A549 (cell line): Measurements from ENCODE around the gene SAMD4B. TPM values are rescaled to one million over a fixed set of nuclear protein-coding genes. Genes with fewer than 3 reads are reported as not detected.

Experiments
- ATAC-seq, 2 experiments: fragments of 200-7000 bp in 1 of 2; fragments of >200 bp in 1 of 2; cut with Nextera tagmentation in 1 of 2; cut with Tn5 transposase in 1 of 2; 3 replicates each; pipeline versions ENCODE4 v1.8.0 to v1.9.1; 2018 to 2020; ENCODE audit warnings: mild to moderate bottlenecking in 1 of 2, moderate library complexity in 1 of 2
- CTCF ChIA-PET: fragments of 300-600 bp; sonication (Branson Sonifier 250); formaldehyde crosslinking; extraction: SDS; loops from one replicate; lab custom pipeline; 2021; ENCODE audit warnings: antibody characterized with exemption, inconsistent platforms; lab: Yijun Ruan, JAX
- POLR2A ChIA-PET: fragments of 350-600 bp; formaldehyde crosslinking; extraction: SDS; loops from one replicate; lab custom pipeline; 2021; ENCODE audit warnings: antibody characterized with exemption, inconsistent platforms; lab: Yijun Ruan, JAX
- DNase-seq, 2 experiments: peaks; one replicate each; pipeline versions ENCODE4 v3.0.0 to v3.0.0-alpha.2; 2011 to 2016; ENCODE audit warnings: low read depth in 1 of 2, low spot score in 1 of 2
- FAIRE-seq: peaks from 2 replicates; lab custom pipeline; 2011; peaks lifted over from hg19 to GRCh38; lab: Jason Lieb, UNC
- H3K27ac ChIP-seq, 2 experiments: fragments of >200 bp; sonication (Bioruptor Twin); formaldehyde crosslinking; 3 replicates each; pipeline ENCODE4 v1.5.1; 2016 to 2017
- H3K4me1 ChIP-seq: fragments of >200 bp; sonication (Bioruptor Twin); formaldehyde crosslinking; 3 replicates; pipeline ENCODE4 v1.6.1; 2016
- H3K4me2 ChIP-seq: fragments of >200 bp; sonication (Bioruptor Twin); formaldehyde crosslinking; 3 replicates; pipeline ENCODE4 v1.6.1; 2016
- H3K4me3 ChIP-seq: fragments of >200 bp; sonication (Bioruptor Twin); formaldehyde crosslinking; 3 replicates; pipeline ENCODE4 v1.5.1; 2016
- H3K9me3 ChIP-seq: fragments of >200 bp; sonication (Bioruptor Twin); formaldehyde crosslinking; 3 replicates; pipeline ENCODE4 v1.6.1; 2016
- BHLHE40 ChIP-seq: IDR thresholded peaks from 2 replicates; pipeline ENCODE4 v1.6.1; 2012; ENCODE audit warnings: low read depth, low read length, inconsistent platforms
- CBX2 ChIP-seq: fragments of 200-600 bp; sonication (generic); IDR thresholded peaks from 2 replicates; pipeline ENCODE4 v1.6.1; 2016; ENCODE audit warnings: low read depth, mild to moderate bottlenecking, borderline replicate concordance
- CEBPB ChIP-seq, 2 experiments: fragments of >200 bp in 1 of 2; sonication (Bioruptor Twin) in 1 of 2; formaldehyde crosslinking in 1 of 2; IDR thresholded peaks; 2 replicates each; pipeline ENCODE4 v1.6.1; 2012 to 2016
- CHD2 ChIP-seq: fragments of 150-350 bp; IDR thresholded peaks from 2 replicates; pipeline ENCODE4 v1.6.1; 2014; ENCODE audit warnings: low read length; ENCODE audit not compliant: partially characterized antibody
- CHD4 ChIP-seq: fragments of 200-600 bp; sonication (generic); IDR thresholded peaks from 2 replicates; pipeline ENCODE4 v1.6.1; 2016; ENCODE audit warnings: antibody characterized with exemption, mild to moderate bottlenecking, borderline replicate concordance
- EHF ChIP-seq: fragments of 250-450 bp; sonication (Bioruptor Pico); IDR thresholded peaks from 2 replicates; pipeline ENCODE4 v1.5.0; 2020; ENCODE audit warnings: mild to moderate bottlenecking
- EHMT2 ChIP-seq: fragments of 200-600 bp; sonication (generic); IDR thresholded peaks from 2 replicates; pipeline ENCODE4 v1.6.1; 2016; ENCODE audit warnings: antibody characterized with exemption, low read depth, mild to moderate bottlenecking, moderate library complexity
- ESRRA ChIP-seq: fragments of 150-350 bp; IDR thresholded peaks from 2 replicates; pipeline ENCODE4 v1.6.1; 2014; ENCODE audit warnings: mild to moderate bottlenecking, low read length, borderline replicate concordance
- FOSB ChIP-seq: fragments of 250-450 bp; sonication (Bioruptor Pico); IDR thresholded peaks from 2 replicates; pipeline ENCODE4 v1.5.0; 2020; ENCODE audit warnings: mild to moderate bottlenecking, moderate library complexity
- FOSL2 ChIP-seq, 2 experiments: fragments of 450-650 bp in 1 of 2; fragments of >200 bp in 1 of 2; sonication (Bioruptor Twin) in 1 of 2; formaldehyde crosslinking; IDR thresholded peaks; 2 replicates each; pipeline versions ENCODE4 v1.5.0 to v1.6.1; 2016 to 2020; ENCODE audit warnings: mild to moderate bottlenecking in 1 of 2, moderate library complexity in 1 of 2
- FOXS1 ChIP-seq: fragments of 250-450 bp; sonication (Bioruptor Pico); IDR thresholded peaks from 2 replicates; pipeline ENCODE4 v1.5.0; 2020; ENCODE audit warnings: mild to moderate bottlenecking, moderate library complexity
- GATA3 ChIP-seq: IDR thresholded peaks from 2 replicates; pipeline ENCODE4 v1.6.1; 2012; ENCODE audit warnings: borderline replicate concordance
- HDAC2 ChIP-seq: fragments of 200-600 bp; sonication (generic); IDR thresholded peaks from 2 replicates; pipeline ENCODE4 v1.6.1; 2016
- HEYL ChIP-seq: fragments of 250-450 bp; sonication (Bioruptor Pico); IDR thresholded peaks from 2 replicates; pipeline ENCODE4 v1.8.0; 2021; ENCODE audit warnings: mild to moderate bottlenecking, moderate library complexity
- HOXA7 ChIP-seq: fragments of 250-450 bp; sonication (Bioruptor Pico); IDR thresholded peaks from 2 replicates; pipeline ENCODE4 v1.5.0; 2020; ENCODE audit warnings: mild to moderate bottlenecking, moderate library complexity
- HOXB13 ChIP-seq: fragments of 250-450 bp; sonication (Bioruptor Pico); IDR thresholded peaks from 2 replicates; pipeline ENCODE4 v1.5.0; 2020; ENCODE audit warnings: low read depth, mild to moderate bottlenecking, moderate library complexity
- HOXB5 ChIP-seq: fragments of 250-450 bp; sonication (Bioruptor Pico); IDR thresholded peaks from 2 replicates; pipeline ENCODE4 v1.5.0; 2020; ENCODE audit warnings: mild to moderate bottlenecking, moderate library complexity
- JUN ChIP-seq, 2 experiments: fragments of >200 bp; sonication (Bioruptor Twin); formaldehyde crosslinking; IDR thresholded peaks; 2 replicates in 1 of 2; 3 replicates in 1 of 2; pipeline ENCODE4 v1.6.1; 2016 to 2017
- JUNB ChIP-seq: fragments of >200 bp; sonication (Bioruptor Twin); formaldehyde crosslinking; IDR thresholded peaks from 2 replicates; pipeline ENCODE4 v1.6.1; 2016
- MYC ChIP-seq: IDR thresholded peaks from 2 replicates; pipeline ENCODE4 v1.6.1; 2012; ENCODE audit warnings: mild to moderate bottlenecking, inconsistent platforms, low read length, improper control_type of control experiment, borderline replicate concordance
- NPAS2 ChIP-seq: fragments of 250-450 bp; sonication (Bioruptor Pico); IDR thresholded peaks from 2 replicates; pipeline ENCODE4 v1.8.0; 2022; ENCODE audit warnings: mild to moderate bottlenecking, moderate library complexity, borderline replicate concordance
- POLR2AphosphoS2 ChIP-seq: conservative IDR thresholded peaks from 2 replicates; pipeline ENCODE4 v1.6.1; 2012; ENCODE audit warnings: low read length, improper control_type of control experiment, inconsistent platforms
- RFX5 ChIP-seq: fragments of 450-650 bp; IDR thresholded peaks from 2 replicates; pipeline ENCODE4 v1.7.1; 2014; ENCODE audit warnings: antibody characterized with exemption, mild to moderate bottlenecking, moderate library complexity
- RNF2 ChIP-seq: fragments of 200-600 bp; sonication (generic); IDR thresholded peaks from 2 replicates; pipeline ENCODE4 v1.6.1; 2016; ENCODE audit warnings: low read depth, mild to moderate bottlenecking, antibody characterized with exemption, moderate library complexity, borderline replicate concordance
- SMC3 ChIP-seq: fragments of >200 bp; sonication (Bioruptor Twin); formaldehyde crosslinking; IDR thresholded peaks from 3 replicates; pipeline ENCODE4 v1.6.1; 2018; ENCODE audit warnings: inconsistent platforms
- TP53 ChIP-seq: fragments of 250-450 bp; sonication (Bioruptor Pico); IDR thresholded peaks from 2 replicates; pipeline ENCODE4 v1.5.0; 2021; ENCODE audit warnings: mild to moderate bottlenecking, moderate library complexity
- ZC3H11A ChIP-seq: fragments of 450-650 bp; IDR thresholded peaks from 2 replicates; pipeline ENCODE4 v1.6.1; 2014; ENCODE audit warnings: antibody characterized with exemption, mild to moderate bottlenecking
- WGBS: methylation state at CpG from one replicate; pipeline ENCODE4 v1.1.6; 2017; ENCODE audit errors: missing lambda C conversion rate; 5-methylcytosine and 5-hydroxymethylcytosine counted together
- polyA minus RNA-seq: library from RNA; depleted of rRNA, polyadenylated mRNA; stranded (reverse); fragments of >200 nt; gene quantifications from 2 replicates; pipeline ENCODE4 v1.2.3, GENCODE V29; 2011; rRNA and poly(A)+ RNA removed
- polyA plus RNA-seq, 4 experiments: library from polyadenylated mRNA; depleted of rRNA in 3 of 4; stranded (reverse); fragments of >200 nt; fragmentation: RNase III in 1 of 4; extraction: RNeasy Plus Mini Kit Qiagen cat#74134 plus additional on column Dnase treatment in 1 of 4; gene quantifications; 2 replicates in 3 of 4; 3 replicates in 1 of 4; pipeline ENCODE4 v1.2.3, GENCODE V29; 2011 to 2017
- TF ChIP-seq, protein P1 (sequence below): IDR thresholded peaks from 2 replicates; pipeline ENCODE4 v1.6.1; 2012
- TF ChIP-seq, protein P2 (sequence below): fragments of 200-600 bp; sonication (generic); IDR thresholded peaks from 2 replicates; pipeline ENCODE4 v1.6.1; 2016; ENCODE audit warnings: antibody characterized with exemption, mild to moderate bottlenecking, moderate library complexity
- TF ChIP-seq, protein P3 (sequence below): fragments of 250-450 bp; sonication (Bioruptor Pico); IDR thresholded peaks from 2 replicates; pipeline ENCODE4 v1.5.0; 2021; ENCODE audit warnings: mild to moderate bottlenecking, moderate library complexity, borderline replicate concordance

The SAMD4B gene, protein sequence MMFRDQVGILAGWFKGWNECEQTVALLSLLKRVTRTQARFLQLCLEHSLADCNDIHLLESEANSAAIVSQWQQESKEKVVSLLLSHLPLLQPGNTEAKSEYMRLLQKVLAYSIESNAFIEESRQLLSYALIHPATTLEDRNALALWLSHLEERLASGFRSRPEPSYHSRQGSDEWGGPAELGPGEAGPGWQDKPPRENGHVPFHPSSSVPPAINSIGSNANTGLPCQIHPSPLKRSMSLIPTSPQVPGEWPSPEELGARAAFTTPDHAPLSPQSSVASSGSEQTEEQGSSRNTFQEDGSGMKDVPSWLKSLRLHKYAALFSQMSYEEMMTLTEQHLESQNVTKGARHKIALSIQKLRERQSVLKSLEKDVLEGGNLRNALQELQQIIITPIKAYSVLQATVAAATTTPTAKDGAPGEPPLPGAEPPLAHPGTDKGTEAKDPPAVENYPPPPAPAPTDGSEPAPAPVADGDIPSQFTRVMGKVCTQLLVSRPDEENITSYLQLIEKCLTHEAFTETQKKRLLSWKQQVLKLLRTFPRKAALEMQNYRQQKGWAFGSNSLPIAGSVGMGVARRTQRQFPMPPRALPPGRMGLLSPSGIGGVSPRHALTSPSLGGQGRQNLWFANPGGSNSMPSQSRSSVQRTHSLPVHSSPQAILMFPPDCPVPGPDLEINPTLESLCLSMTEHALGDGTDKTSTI
- 82.1 and 101 TPM in 2 replicates for polyA plus RNA-seq (2011; rRNA removed)
- 180 and 241 TPM in 2 replicates for polyA plus RNA-seq (2012; cell fraction: cytosol; rRNA removed)
- 350 and 382 TPM in 2 replicates for polyA plus RNA-seq (2012; cell fraction: nucleus; rRNA removed)
- polyA plus RNA-seq (2017; fragmentation: RNase III; extraction: RNeasy Plus Mini Kit Qiagen cat#74134 plus additional on column Dnase treatment), result 113 to 118 TPM (median 116 TPM) in 3 replicates
- polyA minus RNA-seq, result 102 and 120 TPM in 2 replicates

DNA sequence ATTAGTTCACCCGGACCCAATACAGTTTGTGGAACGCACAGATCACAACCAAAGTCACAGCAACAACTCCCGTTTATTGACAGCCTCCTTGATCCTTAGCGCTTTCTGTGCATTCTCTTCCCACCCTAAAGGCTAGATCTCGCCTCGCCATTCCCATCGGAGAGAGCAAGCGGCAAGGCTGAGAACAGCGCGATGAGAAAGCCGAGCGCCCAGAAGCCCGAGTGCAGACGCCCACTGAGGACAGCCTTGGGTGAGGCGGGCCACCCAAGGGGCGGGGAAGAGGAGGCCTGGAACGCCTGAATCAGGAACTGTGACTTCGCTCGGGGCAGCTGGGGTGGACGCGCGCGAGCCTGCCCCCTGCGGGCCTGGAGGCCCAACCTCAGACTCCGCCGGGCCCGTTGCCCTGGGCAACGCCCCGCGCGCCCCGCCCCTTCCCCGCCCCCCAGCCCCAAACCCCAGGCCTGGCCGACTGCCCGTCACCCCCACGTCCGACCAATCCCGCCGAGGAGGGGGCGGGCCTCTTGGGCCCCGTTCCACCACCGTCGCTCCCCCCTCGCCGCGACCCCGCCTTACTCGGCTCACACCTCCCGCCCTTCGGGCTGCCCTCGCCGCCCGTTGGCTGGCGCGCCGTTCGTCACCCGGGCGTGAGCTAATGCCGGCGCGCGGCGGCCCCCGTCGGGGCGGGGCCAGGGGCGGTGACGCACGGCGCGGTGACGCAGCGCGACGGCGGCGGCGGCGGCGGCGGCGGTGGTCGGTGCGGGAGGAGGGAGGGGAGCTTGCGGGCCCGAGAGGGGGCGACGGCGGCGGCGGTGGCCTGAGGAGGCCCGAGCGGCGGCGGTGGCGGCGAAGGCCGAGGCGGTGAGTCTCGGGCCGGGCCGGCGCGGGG is at the start of gene SAMD4B:
SAMD4B (plus strand) TSS at position 703 of the 886 bp plus-strand sequence. CDS start 14,473 bp downstream, outside the sequence.
- Histone ChIP-seq H3K4me2 (peak within 1 kb of the TSS; percentile 94), H3K4me1 (peaks cover 22% of the 10 kb centered on the region), H3K27ac (peak within 1 kb of the TSS; percentile 85 to 94), H3K4me3 (peak within 1 kb of the TSS; percentile 90), H3K9me3 (no peaks in the 10 kb centered on the region)
- CTCF ChIA-PET, result interaction anchor here (0.6 to 8.6 kb wide), 29 partner anchors 9 to 466 kb away, joined by 3 to 93 read pairs (median 4); partner anchors contain the start of genes MED29, PAF1 and PLEKHG2
- DNase-seq (peak; percentile 99 to 100), ATAC-seq (peak; percentile 90 to 97), FAIRE-seq (peak; percentile 98)
- 2% methylated on average over 29 of the region's 105 CpGs for WGBS
- POLR2A ChIA-PET, result interaction anchor here (0.5 to 1.6 kb wide), 24 partner anchors 8 to 931 kb away, joined by 3 to 16 read pairs (median 3); partner anchors contain the start of genes FBXO17, MED29, MRPS12 and PAF1
- TF ChIP-seq SMC3, result peak; percentile 87
- TF ChIP-seq ZC3H11A, result peak; percentile 19; the same call in 1 of the 2 replicates
- peak; percentile 79 to 97; a peak in 4 of 5 replicates for TF ChIP-seq JUN (IDR thresholded peaks at IDR 0.05)
- TF ChIP-seq FOXS1 (CRISPR knock-in tag), result no peak
- no peak for TF ChIP-seq HOXA7 (CRISPR knock-in tag)
- TF ChIP-seq HDAC2, result no peak
- no peak for TF ChIP-seq CEBPB (IDR thresholded peaks at IDR 0.05)
- no peak for TF ChIP-seq EHMT2
- peak; percentile 14; the same call in 1 of the 2 replicates for TF ChIP-seq MYC
- no peak for TF ChIP-seq CHD4
- TF ChIP-seq, protein P1, sequence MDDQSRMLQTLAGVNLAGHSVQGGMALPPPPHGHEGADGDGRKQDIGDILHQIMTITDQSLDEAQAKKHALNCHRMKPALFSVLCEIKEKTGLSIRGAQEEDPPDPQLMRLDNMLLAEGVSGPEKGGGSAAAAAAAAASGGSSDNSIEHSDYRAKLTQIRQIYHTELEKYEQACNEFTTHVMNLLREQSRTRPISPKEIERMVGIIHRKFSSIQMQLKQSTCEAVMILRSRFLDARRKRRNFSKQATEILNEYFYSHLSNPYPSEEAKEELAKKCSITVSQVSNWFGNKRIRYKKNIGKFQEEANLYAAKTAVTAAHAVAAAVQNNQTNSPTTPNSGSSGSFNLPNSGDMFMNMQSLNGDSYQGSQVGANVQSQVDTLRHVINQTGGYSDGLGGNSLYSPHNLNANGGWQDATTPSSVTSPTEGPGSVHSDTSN, result peak; percentile 85
- TF ChIP-seq GATA3, result peak; percentile 59
- TF ChIP-seq FOSB (CRISPR knock-in tag), result no peak
- no peak for TF ChIP-seq HOXB13 (CRISPR knock-in tag)
- no peak for TF ChIP-seq CHD2
- TF ChIP-seq, protein P2, sequence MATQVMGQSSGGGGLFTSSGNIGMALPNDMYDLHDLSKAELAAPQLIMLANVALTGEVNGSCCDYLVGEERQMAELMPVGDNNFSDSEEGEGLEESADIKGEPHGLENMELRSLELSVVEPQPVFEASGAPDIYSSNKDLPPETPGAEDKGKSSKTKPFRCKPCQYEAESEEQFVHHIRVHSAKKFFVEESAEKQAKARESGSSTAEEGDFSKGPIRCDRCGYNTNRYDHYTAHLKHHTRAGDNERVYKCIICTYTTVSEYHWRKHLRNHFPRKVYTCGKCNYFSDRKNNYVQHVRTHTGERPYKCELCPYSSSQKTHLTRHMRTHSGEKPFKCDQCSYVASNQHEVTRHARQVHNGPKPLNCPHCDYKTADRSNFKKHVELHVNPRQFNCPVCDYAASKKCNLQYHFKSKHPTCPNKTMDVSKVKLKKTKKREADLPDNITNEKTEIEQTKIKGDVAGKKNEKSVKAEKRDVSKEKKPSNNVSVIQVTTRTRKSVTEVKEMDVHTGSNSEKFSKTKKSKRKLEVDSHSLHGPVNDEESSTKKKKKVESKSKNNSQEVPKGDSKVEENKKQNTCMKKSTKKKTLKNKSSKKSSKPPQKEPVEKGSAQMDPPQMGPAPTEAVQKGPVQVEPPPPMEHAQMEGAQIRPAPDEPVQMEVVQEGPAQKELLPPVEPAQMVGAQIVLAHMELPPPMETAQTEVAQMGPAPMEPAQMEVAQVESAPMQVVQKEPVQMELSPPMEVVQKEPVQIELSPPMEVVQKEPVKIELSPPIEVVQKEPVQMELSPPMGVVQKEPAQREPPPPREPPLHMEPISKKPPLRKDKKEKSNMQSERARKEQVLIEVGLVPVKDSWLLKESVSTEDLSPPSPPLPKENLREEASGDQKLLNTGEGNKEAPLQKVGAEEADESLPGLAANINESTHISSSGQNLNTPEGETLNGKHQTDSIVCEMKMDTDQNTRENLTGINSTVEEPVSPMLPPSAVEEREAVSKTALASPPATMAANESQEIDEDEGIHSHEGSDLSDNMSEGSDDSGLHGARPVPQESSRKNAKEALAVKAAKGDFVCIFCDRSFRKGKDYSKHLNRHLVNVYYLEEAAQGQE, result no peak
- TF ChIP-seq RFX5, result no peak; the same call in 1 of the 2 replicates
- no peak for TF ChIP-seq EHF (CRISPR knock-in tag)
- TF ChIP-seq ESRRA, result no peak
- TF ChIP-seq CBX2, result no peak
- TF ChIP-seq RNF2, result no peak
- TF ChIP-seq TP53 (CRISPR knock-in tag), result no peak
- TF ChIP-seq POLR2AphosphoS2, result no peak
- TF ChIP-seq HEYL (CRISPR knock-in tag), result no peak
- TF ChIP-seq, protein P3, sequence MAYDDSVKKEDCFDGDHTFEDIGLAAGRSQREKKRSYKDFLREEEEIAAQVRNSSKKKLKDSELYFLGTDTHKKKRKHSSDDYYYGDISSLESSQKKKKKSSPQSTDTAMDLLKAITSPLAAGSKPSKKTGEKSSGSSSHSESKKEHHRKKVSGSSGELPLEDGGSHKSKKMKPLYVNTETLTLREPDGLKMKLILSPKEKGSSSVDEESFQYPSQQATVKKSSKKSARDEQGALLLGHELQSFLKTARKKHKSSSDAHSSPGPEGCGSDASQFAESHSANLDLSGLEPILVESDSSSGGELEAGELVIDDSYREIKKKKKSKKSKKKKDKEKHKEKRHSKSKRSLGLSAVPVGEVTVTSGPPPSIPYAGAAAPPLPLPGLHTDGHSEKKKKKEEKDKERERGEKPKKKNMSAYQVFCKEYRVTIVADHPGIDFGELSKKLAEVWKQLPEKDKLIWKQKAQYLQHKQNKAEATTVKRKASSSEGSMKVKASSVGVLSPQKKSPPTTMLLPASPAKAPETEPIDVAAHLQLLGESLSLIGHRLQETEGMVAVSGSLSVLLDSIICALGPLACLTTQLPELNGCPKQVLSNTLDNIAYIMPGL, result no peak
- TF ChIP-seq FOSL2 (IDR thresholded peaks at IDR 0.05), result no peak
- peak; percentile 63; the same call in 1 of the 2 replicates for TF ChIP-seq FOSL2 (CRISPR knock-in tag; IDR thresholded peaks at IDR 0.05)
- TF ChIP-seq HOXB5 (CRISPR knock-in tag), result no peak
- no peak for TF ChIP-seq JUNB
- TF ChIP-seq BHLHE40, result no peak
- no peak for TF ChIP-seq NPAS2 (CRISPR knock-in tag)
